GM18951 (cell line): ENCODE results near the gene SPEM2.
A peak's percentile ranks its signal among the peaks of the same experiment; 100 is the strongest.

Experiments used
- POLR2A ChIP-seq: IDR thresholded peaks from 4 replicates; pipeline ENCODE4 v1.6.1; 2011; ENCODE audit warnings: mild to moderate bottlenecking; ENCODE audit not compliant: insufficient read length, insufficient read depth; ENCODE audit errors: extremely low read depth
- in situ Hi-C: fragments of 300-500 bp; cut with MboI; formaldehyde crosslinking; loops from one replicate; pipeline ENCODE4 v1.12.0; 2022; ENCODE audit warnings: low sequenced_read_pairs, mixed read lengths, inconsistent platforms; ENCODE audit not compliant: unreplicated experiment

SPEM2 gene

GRCh38 chr17:7425316-7425715 lies at the start of gene SPEM2:
Gene SPEM2, plus strand, starts transcription at chr17:7425616. Its CDS starts 73 bp downstream, at chr17:7425689.
- TF ChIP-seq POLR2A, result no peak
- in situ Hi-C loops, result no loop called here

DNA sequence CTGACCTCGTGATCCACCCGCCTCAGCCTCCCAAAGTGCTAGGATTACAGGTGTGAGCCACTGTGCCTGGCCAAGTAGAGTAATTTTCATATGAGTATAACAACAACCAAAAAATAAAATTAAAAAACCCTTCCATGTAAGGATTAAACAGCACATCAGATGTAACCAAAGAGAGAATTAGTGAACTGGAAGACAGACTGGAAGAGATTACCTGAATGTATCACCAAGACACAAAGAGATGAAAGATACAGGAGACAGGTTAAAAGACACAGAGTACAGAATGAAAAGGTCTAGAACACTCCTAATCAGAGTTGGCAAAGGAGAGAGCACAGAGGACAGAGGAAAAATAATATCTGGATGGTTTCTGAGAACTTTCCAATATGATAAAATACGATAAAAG lies 46.3 kb upstream of the SPEM2 start:
- in situ Hi-C loops, result no loop called here
- TF ChIP-seq POLR2A, result no peak

- in situ Hi-C loops, result no loop called here
- TF ChIP-seq POLR2A, result no peak
Observed at GRCh38 chr17:7380321-7380720, 45.1 kb upstream of the SPEM2 start.

DNA sequence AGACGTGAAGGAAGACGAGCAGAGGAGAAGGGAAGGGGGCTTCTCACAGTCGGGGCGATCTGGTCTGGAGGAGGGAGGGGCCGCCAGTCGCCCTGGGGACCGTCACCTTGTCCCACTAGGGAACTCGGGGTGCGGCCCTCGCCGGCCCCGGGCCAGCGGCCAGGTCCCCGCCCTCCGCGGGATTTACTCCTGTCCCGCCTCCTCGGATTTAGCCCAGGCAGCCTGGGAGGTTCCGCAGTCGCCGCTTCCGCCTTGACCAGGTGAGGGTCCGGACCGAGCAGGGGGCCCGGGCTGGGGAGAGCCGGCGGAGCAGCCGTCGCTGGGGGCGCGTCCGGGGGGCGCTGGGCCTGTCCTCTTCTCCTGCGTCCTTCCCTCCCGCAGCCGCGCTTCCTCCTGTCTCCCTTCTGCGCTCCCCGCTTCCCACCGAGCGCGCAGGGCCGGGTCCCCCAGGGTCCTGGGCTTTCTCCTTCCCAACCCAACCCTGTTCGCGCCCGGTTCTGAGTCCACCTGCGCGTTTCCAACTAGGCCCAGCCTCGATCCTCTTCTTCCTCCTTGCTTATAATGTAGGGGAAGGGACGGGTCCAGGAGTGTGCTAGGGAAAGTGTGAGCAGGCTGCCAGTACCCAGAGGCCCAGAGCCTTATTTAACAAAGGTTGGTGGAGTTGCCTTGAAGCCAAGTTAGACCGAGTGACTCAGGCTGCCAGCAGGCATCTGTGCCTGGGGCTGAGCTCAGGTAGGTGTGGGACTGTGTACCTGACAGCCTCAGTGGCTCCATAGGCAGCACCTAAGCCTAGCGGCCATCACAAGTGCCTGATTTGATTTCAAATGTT lies 44.3 kb upstream of the SPEM2 start, which contains the start of gene TNK1:
Gene TNK1, plus strand, starts transcription at position 235 of the 829 bp plus-strand sequence. CDS start 1,838 bp downstream, outside the sequence.
- no peak for TF ChIP-seq POLR2A
- in situ Hi-C loops, result no loop called here

DNA sequence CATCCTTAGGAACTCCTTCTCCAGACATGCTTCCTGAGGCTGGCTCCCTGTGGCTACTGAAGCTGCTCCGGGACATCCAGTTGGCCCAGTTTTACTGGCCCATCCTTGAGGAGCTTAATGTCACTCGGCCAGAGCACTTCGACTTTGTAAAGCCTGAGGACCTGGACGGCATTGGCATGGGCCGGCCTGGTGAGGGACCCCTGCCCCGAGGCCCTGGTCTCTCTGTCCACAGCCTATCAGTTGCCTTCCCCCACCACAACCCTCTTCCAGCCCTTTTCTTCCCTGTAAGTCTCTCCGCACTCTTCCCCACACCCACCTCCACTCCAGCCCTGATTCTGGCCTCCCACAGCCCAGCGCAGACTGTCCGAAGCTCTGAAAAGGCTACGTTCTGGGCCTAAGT lies 42.5 kb upstream of the SPEM2 start:
- TF ChIP-seq POLR2A, result no peak
- in situ Hi-C loops, result no loop called here

GRCh38 chr17:7383371-7383741 lies 42.1 kb upstream of the SPEM2 start:
- no peak for TF ChIP-seq POLR2A
- in situ Hi-C loops, result no loop called here

DNA sequence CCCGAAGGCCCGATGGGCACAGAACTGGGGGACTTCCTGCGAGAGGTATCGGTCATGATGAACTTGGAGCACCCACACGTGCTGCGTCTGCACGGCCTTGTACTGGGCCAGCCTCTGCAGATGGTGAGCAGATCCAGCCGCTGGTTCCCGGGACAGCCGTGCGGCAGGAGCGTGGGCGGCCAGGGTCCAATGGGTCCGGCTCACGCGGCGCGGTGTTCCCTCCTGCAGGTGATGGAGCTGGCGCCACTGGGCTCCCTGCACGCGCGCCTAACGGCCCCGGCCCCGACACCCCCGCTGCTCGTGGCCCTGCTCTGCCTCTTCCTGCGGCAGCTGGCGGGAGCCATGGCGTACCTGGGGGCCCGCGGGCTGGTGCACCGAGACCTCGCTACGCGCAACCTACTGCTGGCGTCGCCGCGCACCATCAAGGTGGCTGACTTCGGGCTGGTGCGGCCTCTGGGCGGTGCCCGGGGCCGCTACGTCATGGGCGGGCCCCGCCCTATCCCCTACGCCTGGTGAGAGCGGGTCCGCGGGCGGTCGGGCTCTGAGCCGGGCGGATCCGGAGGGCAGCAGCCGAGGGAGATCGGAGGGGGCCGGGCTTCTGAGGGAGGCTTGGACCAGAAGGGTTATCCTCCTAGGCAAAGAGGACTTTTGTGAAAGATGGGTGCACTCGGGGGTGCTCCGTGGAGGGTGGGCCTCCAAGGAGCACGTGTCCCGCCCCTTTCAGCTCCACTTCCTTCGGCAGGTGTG lies 41.5 kb upstream of the SPEM2 start:
- in situ Hi-C loops, result no loop called here

GRCh38 chr17:7384489-7385081 lies 40.8 kb upstream of the SPEM2 start:
- in situ Hi-C loops, result no loop called here
- no peak for TF ChIP-seq POLR2A

More for the DNA sequence above, 41.5 kb upstream of the SPEM2 start:
- TF ChIP-seq POLR2A, result peak; percentile 54

DNA sequence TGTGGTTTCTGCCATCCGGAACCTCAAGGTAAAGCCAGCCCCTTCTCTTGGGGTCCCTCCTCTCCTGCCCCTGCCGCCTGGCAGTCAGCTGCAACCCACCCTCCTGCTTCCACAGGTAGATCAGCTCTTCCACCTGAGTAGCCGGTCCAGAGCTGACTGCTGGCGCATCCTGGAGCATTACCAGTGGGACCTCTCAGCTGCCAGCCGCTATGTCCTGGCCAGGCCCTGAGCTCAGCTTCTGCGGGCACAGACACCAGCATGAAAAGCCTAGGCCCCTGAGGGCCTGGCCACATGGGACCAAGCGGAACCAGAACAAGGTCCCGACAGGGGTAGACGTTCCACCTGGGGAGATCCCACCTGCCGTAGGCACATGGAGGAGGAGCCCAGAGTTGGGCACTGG lies 36.6 kb upstream of the SPEM2 start:
- no peak for TF ChIP-seq POLR2A
- in situ Hi-C loops, result no loop called here

DNA sequence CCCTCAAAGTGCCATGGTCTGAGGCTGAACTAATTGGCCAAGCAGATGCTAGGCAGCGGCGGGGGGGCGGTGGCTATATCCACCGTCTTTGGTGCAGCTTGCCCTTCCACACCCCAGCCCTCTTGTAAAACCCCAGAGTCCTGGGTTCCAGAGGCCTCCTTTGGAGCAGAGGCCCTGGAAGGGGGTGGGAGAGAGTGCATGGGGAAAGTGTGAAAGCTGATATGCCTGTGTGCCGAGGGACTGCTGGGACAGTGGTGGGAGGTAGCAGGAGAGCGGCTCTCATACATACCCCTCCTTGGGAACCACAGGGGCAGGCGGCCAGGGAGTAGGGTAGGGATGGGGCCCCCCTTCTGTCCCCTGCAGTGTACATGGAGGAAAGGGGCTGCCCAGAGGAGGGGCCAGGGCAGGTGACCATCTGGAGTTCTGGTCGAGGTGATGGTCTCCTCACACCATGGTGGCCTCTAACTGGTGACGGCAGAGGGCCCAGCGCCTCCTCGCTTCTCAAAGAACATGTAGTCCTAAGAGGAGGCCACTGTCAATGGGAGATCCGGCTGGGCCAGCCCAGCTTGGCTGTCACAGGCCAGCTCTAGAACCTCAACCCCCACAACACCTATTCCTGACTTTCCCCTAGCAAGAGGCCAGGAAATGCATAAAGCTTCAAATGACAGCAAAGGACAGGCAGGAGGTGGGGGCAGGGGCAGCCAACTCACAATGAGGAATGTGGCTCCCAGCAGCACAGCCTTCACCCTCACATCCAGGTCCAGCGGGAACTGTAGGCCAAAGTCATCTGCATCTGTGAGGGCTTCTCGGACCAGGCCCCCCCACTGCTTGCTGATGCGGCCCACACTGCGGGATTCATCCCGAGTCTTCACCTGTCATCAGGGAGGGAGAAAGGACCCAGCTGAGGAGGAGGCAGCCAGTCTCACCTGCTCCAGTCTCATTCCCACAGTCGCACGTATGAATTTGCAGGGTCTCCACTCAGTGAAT lies 35.2 kb upstream of the SPEM2 start:
- TF ChIP-seq POLR2A, result no peak
- in situ Hi-C loops, result no loop called here

- TF ChIP-seq POLR2A, result no peak
- in situ Hi-C loops, result no loop called here
Observed at GRCh38 chr17:7391307-7391706, 34.1 kb upstream of the SPEM2 start.

GRCh38 chr17:7392696-7393612 lies 32.5 kb upstream of the SPEM2 start:
- TF ChIP-seq POLR2A, result no peak
- in situ Hi-C loops, result no loop called here
